ENCODE data around the gene MYH7.

Gene MYH7

GRCh38 chr14:23365732-23366425 is 69.6 kb downstream of the MYH7 start:
- no peak for DNase-seq

GRCh38 chr14:23365036-23365731 is 70.3 kb downstream of the MYH7 start, which contains the start of gene EFS:
EFS (minus strand) TSS chr14:23365172; CDS start chr14:23365025, 147 bp downstream.
- DNase-seq, result no peak

- no peak for DNase-seq
Measured at GRCh38 chr14:23364164-23365035, 71.1 kb downstream of the MYH7 start.
